Duodenal mucosa (tissue), 2 donors: ENCODE data around the gene DNAJB11.
"Not testable (repeated sequence)": the region's sequence is repeated elsewhere in the genome, so short reads cannot be mapped to it uniquely, and the experiment has no call there.

Experiments
- H3K27ac ChIP-seq: one replicate; pipeline ENCODE4 v1.7.0; 2013; ENCODE audit warnings: low read depth, low read length
- H3K27me3 ChIP-seq, 2 donors: one replicate each; pipeline ENCODE4 v1.7.0; 2013; ENCODE audit warnings: low read length in 2 of 2, control low read depth in 1 of 2; ENCODE audit not compliant: insufficient read depth in 2 of 2, control insufficient read depth in 1 of 2
- H3K36me3 ChIP-seq, 2 donors: one replicate each; pipeline ENCODE4 v1.7.0; 2013; ENCODE audit warnings: low read length in 2 of 2, control low read depth in 1 of 2; ENCODE audit not compliant: insufficient read depth in 2 of 2, control insufficient read depth in 1 of 2
- H3K4me1 ChIP-seq, 2 donors: one replicate each; pipeline ENCODE4 v1.7.0; 2013; ENCODE audit warnings: low read length in 2 of 2, control low read depth in 1 of 2; ENCODE audit not compliant: insufficient read depth in 2 of 2, control insufficient read depth in 1 of 2
- H3K4me3 ChIP-seq, 2 donors: one replicate each; pipeline ENCODE4 v1.7.0; 2013; ENCODE audit warnings: low read length in 2 of 2, low read depth in 1 of 2
- H3K9ac ChIP-seq, 2 donors: one replicate each; pipeline ENCODE4 v1.7.0; 2013; ENCODE audit warnings: low read length in 2 of 2, low read depth in 1 of 2
- H3K9me3 ChIP-seq, 2 donors: one replicate each; pipeline ENCODE4 v1.7.0; 2013; ENCODE audit warnings: low read length in 2 of 2, control low read depth in 1 of 2; ENCODE audit not compliant: control insufficient read depth in 1 of 2

The DNAJB11 gene

DNA sequence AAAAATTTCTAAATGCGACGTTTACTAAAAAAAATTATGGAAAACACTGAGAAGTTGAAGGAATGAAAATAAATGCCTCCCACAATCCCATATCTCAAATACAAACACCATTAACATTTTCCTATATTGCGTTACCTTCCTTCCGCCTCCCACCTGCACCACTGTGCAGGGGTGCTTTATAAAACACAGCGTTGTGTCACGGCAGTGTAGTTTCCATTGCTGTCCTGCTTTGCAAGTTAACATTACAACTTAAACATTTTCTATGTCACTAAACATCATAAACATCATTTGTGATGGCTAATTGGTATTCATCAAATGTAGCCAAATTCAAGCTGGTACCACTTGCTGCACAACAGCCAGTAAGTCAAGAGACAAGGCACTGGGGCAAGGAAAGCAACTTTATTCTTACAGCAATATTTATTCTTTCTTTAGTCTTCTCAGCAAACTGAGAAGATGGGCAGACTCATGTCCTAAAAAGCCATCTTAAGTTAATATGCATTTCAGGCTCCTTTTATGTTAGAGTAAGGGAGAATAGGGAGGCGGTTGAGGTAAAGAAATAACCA is 57.4 kb downstream of the DNAJB11 start:
- H3K27me3 ChIP-seq, result peaks cover 2 to 7% of the 10 kb centered on the region in 2 donors
- no peak overlapping the region for H3K27ac ChIP-seq
- H3K4me3 ChIP-seq, result no peak overlapping the region

DNA sequence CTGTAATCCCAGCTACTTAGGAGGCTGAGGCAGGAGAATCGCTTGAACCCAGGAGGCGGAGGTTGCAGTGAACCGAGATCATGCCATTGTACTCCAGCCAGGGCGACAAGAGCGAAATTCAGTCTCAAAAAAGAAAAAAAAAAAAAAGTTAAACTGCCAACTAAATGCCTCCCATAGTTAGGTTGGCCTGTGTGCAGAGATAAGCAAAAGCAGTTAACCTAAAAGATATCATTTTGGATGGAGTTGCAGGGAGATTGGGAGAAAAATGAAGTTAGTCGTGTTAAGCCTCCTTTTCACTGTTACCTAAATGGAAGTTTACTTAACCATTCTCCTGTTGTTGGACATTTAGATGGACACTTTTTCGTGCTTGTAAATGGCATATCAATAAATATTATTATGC is 58.2 kb downstream of the DNAJB11 start:
- Histone ChIP-seq H3K27ac (no peak overlapping the region), H3K27me3 (peaks cover 0 to 7% of the 10 kb centered on the region in 2 donors), H3K4me1 (no peaks in the 10 kb centered on the region), H3K9ac (no peak overlapping the region), H3K4me3 (no peak overlapping the region), H3K36me3 (no peaks in the 10 kb centered on the region), H3K9me3 (no peaks in the 10 kb centered on the region)

More for the DNA sequence above, 57.4 kb downstream of the DNAJB11 start:
- Histone ChIP-seq H3K9ac (no peak overlapping the region), H3K36me3 (no peaks in the 10 kb centered on the region), H3K9me3 (no peaks in the 10 kb centered on the region), H3K4me1 (no peaks in the 10 kb centered on the region)

- peaks cover 0 to 5% of the 10 kb centered on the region in 2 donors for H3K27me3 ChIP-seq
- no peaks in the 10 kb centered on the region for H3K9me3 ChIP-seq
- no peak overlapping the region for H3K4me3 ChIP-seq
- no peaks in the 10 kb centered on the region for H3K4me1 ChIP-seq
- no peaks in the 10 kb centered on the region for H3K36me3 ChIP-seq
- no peak overlapping the region for H3K9ac ChIP-seq
- H3K27ac ChIP-seq, result no peak overlapping the region
Measured at GRCh38 chr3:186630950-186631641, 60.6 kb downstream of the DNAJB11 start.

DNA sequence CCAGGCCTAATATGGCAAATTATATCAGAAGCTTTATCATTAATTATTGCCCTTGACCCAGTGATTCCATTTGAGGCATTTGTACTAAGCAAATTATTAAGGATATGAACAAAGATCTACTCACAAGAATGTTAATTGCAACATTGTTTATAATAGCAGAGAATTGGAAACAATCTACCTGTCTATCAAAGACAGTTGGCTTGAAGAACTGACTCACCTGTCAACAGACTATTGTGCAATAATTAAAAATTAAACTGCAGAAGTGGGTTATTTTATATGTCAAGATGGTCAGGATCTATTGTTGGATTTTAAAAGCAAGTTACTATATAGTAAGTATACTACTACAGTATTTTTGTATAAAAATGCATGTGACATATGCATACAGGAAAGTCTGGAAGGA is 63.0 kb downstream of the DNAJB11 start:
- no peak overlapping the region for H3K27ac ChIP-seq
- no peak overlapping the region for H3K9ac ChIP-seq
- no peaks in the 10 kb centered on the region for H3K27me3 ChIP-seq
- no peak overlapping the region for H3K4me3 ChIP-seq
- no peaks in the 10 kb centered on the region for H3K36me3 ChIP-seq
- no peaks in the 10 kb centered on the region for H3K9me3 ChIP-seq
- no peaks in the 10 kb centered on the region for H3K4me1 ChIP-seq

GRCh38 chr3:186634207-186634606 is 63.7 kb downstream of the DNAJB11 start:
- not testable (repeated sequence) for H3K4me3 ChIP-seq, H3K4me1 ChIP-seq, H3K27ac ChIP-seq, H3K27me3 ChIP-seq, H3K9ac ChIP-seq, H3K36me3 ChIP-seq, H3K9me3 ChIP-seq
